AG09309 (cell line): ENCODE results near the gene MOXD1.
A peak's percentile ranks its signal among the peaks of the same experiment; 100 is the strongest.
"Not testable (repeated sequence)": the region's sequence is repeated elsewhere in the genome, so short reads cannot be mapped to it uniquely, and the experiment has no call there.

Source experiments
- DNase-seq: peaks from one replicate; pipeline ENCODE4 v3.0.0-alpha.2; 2010; ENCODE audit warnings: low read depth
- H3K4me3 ChIP-seq: 2 replicates; pipeline ENCODE4 v1.5.1; 2011; ENCODE audit warnings: mild to moderate bottlenecking, low read depth, low read length, moderate library complexity; ENCODE audit not compliant: control insufficient read depth
- TF ChIP-seq, protein P1 (sequence below): IDR thresholded peaks from 2 replicates; pipeline ENCODE4 v1.5.1; 2011; ENCODE audit warnings: mild to moderate bottlenecking, low read depth, low read length, inconsistent platforms; ENCODE audit not compliant: insufficient read depth, control insufficient read depth; ENCODE audit errors: missing control alignments

MOXD1 gene

DNA sequence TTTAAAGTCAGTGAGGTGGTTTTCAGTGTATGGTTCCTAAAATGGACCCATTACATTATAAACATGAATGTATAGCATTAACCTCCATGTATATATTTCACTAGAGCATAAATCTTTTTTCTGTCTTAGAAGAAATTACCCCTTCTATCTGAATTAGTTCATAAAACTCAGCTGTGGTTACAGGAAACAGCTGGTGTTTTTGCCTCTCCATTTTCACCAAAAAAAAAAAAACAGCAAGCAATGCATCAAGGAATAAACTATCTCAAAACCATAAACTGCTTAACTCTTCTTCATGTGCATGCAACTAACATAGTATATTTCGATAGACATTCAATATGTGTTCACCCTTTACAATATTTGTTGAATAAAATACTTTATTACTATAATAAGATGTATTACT, 40.2 kb downstream of the MOXD1 start:
- no peak for DNase-seq
- TF ChIP-seq, protein P1, sequence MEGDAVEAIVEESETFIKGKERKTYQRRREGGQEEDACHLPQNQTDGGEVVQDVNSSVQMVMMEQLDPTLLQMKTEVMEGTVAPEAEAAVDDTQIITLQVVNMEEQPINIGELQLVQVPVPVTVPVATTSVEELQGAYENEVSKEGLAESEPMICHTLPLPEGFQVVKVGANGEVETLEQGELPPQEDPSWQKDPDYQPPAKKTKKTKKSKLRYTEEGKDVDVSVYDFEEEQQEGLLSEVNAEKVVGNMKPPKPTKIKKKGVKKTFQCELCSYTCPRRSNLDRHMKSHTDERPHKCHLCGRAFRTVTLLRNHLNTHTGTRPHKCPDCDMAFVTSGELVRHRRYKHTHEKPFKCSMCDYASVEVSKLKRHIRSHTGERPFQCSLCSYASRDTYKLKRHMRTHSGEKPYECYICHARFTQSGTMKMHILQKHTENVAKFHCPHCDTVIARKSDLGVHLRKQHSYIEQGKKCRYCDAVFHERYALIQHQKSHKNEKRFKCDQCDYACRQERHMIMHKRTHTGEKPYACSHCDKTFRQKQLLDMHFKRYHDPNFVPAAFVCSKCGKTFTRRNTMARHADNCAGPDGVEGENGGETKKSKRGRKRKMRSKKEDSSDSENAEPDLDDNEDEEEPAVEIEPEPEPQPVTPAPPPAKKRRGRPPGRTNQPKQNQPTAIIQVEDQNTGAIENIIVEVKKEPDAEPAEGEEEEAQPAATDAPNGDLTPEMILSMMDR: no peak
- no peak overlapping the region for H3K4me3 ChIP-seq

DNA sequence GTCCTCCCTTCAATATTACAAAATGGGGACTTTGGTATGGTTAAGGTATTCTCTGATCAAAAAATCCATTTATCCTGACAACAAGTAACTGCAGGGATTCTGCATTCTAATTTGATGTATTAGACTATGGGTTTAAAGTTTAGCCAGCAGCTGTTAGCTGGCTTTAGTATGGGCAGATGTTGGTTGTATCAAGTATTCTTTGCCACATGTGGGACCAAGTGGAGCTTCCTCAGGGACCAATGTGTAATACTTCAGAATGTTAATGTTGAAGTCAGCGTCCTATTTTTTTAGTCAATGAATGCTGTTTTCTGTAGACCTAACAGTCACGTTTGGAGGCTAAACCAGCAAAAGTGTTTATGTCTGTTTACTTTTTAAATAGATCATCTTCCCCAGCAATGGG, 41.4 kb downstream of the MOXD1 start:
- no peak overlapping the region for H3K4me3 ChIP-seq
- TF ChIP-seq, protein P1: no peak
- DNase-seq: no peak

DNA sequence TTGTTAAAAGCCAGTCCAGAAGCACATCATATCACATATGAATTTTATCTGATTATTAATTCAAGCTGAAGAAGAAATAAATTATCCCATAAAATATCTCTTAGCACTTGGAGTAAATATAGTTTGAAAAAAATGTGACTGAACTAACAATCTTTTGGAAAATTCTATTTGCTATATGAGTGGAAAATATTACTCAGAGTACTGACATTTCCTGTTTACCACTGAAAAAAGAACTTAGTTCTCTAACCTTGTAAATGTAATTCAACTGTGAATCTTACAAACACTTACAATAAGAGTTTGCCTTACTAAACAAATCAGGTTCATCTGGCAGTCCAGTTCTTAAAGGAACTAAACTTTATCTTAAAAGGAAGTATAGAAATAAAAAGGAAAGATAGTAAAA, 44.2 kb downstream of the MOXD1 start:
- TF ChIP-seq, protein P1: no peak
- DNase-seq: peak; percentile 13
- H3K4me3 ChIP-seq: no peak overlapping the region

DNA sequence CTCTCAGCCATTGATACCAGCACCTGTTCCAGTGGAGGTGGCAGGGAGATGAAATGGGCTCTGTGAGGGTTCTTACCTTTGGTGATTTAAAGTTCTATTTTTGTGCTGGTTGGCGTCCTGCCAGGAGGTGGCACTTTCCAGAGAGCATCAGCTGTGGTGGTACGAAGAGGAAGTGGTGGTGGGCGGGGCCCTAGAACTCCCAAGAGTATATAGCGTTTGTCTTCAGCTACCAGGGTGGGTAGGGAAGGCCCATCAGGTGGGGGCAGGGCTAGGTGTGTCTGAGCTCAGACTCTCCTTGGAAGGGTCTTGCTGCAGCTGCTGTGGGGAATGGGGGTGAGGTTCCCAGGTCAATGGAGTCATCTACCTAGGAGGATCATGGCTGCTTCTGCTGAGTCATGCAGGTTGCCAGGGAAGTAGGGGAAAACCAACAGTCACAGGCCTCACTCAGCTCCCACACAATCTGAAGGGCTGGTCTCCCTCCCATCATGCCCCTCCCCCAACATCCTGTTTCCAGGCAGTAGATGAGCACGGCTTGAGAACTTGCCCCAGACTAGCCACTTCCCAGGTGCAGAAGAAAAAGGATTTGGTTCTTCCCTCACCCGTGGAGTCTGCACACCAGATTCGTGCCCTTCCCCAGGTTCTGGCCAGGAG, 46.6 kb downstream of the MOXD1 start:
- TF ChIP-seq, protein P1: no peak
- no peak for DNase-seq
- H3K4me3 ChIP-seq: no peak overlapping the region

DNA sequence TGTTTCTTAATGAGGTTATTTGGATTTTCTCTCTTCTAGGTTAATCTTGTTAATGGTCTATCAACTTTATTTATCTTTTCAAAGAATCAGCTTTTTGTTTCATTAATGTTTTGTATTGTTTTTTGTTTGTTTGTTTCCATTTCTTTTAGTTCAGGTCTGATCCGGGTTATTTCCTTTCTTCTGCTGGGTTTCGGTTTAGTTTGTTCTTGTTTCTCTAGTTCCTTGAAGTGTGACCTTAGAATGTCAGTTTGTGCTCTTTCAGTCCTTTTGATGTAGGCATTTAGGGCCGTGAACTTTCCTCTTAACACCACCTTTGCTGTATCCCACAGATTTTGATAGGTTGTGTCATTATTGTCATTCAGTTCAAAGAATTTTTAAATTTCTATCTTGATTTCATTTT, 49.3 kb downstream of the MOXD1 start:
- DNase-seq, H3K4me3 ChIP-seq: not testable (repeated sequence)

DNA sequence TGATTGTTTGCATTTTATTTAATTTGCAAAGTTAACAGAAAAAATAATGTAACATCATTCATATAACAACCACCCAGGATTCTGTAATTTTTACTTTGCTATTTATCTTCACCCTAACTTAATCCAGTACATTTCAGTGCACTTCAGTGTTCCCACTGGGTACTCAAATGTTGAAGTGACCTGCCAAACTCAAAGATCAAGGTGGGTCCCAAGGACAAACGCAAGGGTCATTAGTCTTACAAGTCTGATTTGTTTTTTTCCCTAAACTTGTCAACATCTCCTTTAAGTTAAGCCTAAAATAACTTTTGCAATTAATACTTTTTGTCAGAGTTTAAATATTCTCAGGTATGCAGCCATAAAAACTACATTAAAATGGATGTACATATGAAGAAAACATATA, 53.0 kb downstream of the MOXD1 start:
- no peak overlapping the region for H3K4me3 ChIP-seq
- no peak for DNase-seq
- TF ChIP-seq, protein P1: no peak

DNA sequence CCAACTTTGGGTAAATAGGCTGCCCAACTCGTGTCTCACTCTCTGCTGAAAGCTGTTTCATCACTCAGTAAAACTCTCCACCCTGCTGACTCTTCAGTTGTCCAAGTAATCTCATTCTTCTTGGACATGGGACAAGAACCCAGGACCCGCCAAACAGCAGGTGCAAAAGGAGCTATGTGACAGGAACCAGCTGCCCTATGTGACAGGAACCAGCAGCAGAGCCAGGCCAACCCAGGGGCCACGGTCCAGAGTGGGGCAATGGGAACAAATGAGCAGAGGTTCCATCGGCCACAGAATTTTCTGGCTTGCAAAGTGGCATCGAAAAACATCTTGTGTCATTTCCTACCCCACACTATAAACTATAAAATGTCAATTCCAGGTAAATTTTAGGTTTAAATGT, 56.5 kb downstream of the MOXD1 start:
- TF ChIP-seq, protein P1: no peak
- H3K4me3 ChIP-seq: no peak overlapping the region
- no peak for DNase-seq
